Sigmoid colon (tissue), 7 donors: ENCODE measurements around the gene UGT1A10. TPM values are rescaled to one million over a fixed set of nuclear protein-coding genes. Genes with fewer than 3 reads are reported as not detected.

Experiments used
- DNase-seq: peaks from one replicate; pipeline ENCODE4 v3.0.0-alpha.2; 2019
- H3K27ac ChIP-seq, 4 donors: fragments of 200-600 bp; sonication (generic); one replicate each; pipeline ENCODE4 v1.5.1; 2016 to 2019; ENCODE audit warnings: mild to moderate bottlenecking in 1 of 4
- H3K27me3 ChIP-seq, 3 donors: fragments of 200-600 bp; sonication (generic); one replicate each; pipeline ENCODE4 v1.5.1; 2019; ENCODE audit warnings: mild to moderate bottlenecking in 1 of 3
- H3K36me3 ChIP-seq, 4 donors: fragments of 200-600 bp; sonication (generic); one replicate each; pipeline ENCODE4 v1.5.1; 2016 to 2019
- H3K4me1 ChIP-seq, 4 donors: fragments of 200-600 bp; sonication (generic); one replicate each; pipeline ENCODE4 v1.5.1; 2017 to 2019
- H3K4me3 ChIP-seq, 4 donors: fragments of 200-600 bp; sonication (generic); one replicate each; pipeline ENCODE4 v1.5.1; 2017 to 2019; ENCODE audit warnings: mild to moderate bottlenecking in 2 of 4, moderate library complexity in 1 of 4
- H3K9me3 ChIP-seq, 4 donors: fragments of 200-600 bp in 3 of 4; sonication (generic) in 3 of 4; one replicate each; pipeline versions ENCODE4 v1.5.1 to v1.6.1; 2013 to 2019
- EP300 ChIP-seq, 4 donors: sonication (generic); formaldehyde crosslinking; IDR thresholded peaks; one replicate each; pipeline ENCODE4 v1.6.1; 2017; ENCODE audit warnings: antibody characterized with exemption in 4 of 4
- POLR2A ChIP-seq, 2 donors: fragments of 450-650 bp; IDR thresholded peaks; one replicate each; pipeline ENCODE4 v1.6.1; 2016; ENCODE audit warnings: antibody characterized with exemption in 2 of 2, mild to moderate bottlenecking in 2 of 2, moderate library complexity in 2 of 2
- POLR2AphosphoS5 ChIP-seq, 4 donors: sonication (generic); formaldehyde crosslinking; IDR thresholded peaks; one replicate each; pipeline ENCODE4 v1.6.1; 2017; ENCODE audit warnings: antibody characterized with exemption in 4 of 4
- WGBS, 2 donors: extraction: QIAGEN DNeasy Blood & Tissue Kit; methylation state at CpG; one replicate each; pipeline ENCODE4 v1.1.7; 2013; 5-methylcytosine and 5-hydroxymethylcytosine counted together
- intact Hi-C: fragments of 100-400 bp; cut with DNase I; formaldehyde crosslinking; loops from one replicate; pipeline ENCODE4 v1.15.1; 2023
- polyA plus RNA-seq, 3 donors: library from polyadenylated mRNA; stranded (reverse); fragments of 200-250 nt; gene quantifications; one replicate each; pipeline ENCODE4 v1.2.3, GENCODE V29; 2013
- total RNA-seq, 4 donors: library from RNA; depleted of rRNA; stranded (reverse); fragments of >200 nt; gene quantifications; one replicate each; pipeline ENCODE4 v1.1.0, GENCODE V29; 2016
- TF ChIP-seq, protein P1 (sequence below), 4 experiments: fragments of 450-650 bp in 3 of 4; fragments of 200-600 bp in 1 of 4; IDR thresholded peaks; one replicate each; pipeline ENCODE4 v1.5.1; 2016 to 2019; ENCODE audit warnings: antibody characterized with exemption in 4 of 4, mild to moderate bottlenecking in 3 of 4, moderate library complexity in 2 of 4
- donor health status: healthy with polysubstance abuse.
- donor health status: Bipolar disorder and iron deficiency.
- donor health status: healthy.

Gene UGT1A10
- total and polyA plus RNA-seq, 7 donors = 10.8 to 27.3 (median 19.7) TPM; not detected in 4

DNA sequence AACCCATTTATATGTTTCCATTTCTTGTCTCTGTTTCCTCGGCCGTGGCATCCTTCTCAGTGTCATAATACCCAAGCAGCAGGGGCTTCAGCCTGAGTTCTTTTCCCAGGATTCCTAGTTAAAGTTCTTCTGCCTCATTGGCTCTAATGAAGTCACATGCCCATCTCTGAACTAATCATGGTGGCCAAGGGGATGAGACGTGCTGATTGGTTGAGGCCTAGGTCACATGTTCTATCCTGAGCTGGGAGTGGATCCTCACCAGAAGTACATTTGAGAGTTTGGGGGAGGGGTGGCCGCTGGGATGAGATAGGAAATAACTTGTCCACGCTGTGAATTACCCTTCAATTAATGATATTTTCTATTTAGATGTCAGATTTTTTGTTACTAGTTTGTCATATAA lies 72.7 kb downstream of the UGT1A10 start:
- intact Hi-C loops = no loop called here
- Histone ChIP-seq H3K36me3 (no peaks in the 10 kb centered on the region), H3K4me1 (no peaks in the 10 kb centered on the region), H3K27me3 (no peaks in the 10 kb centered on the region), H3K9me3 (no peaks in the 10 kb centered on the region), H3K27ac (no peak overlapping the region), H3K4me3 (no peak overlapping the region)
- no peak for DNase-seq
- 90 to 95% methylated on average over 5 of the region's 5 CpGs for WGBS, 2 donors
- TF ChIP-seq EP300 (IDR thresholded peaks at IDR 0.05) = no peak
- no peak for TF ChIP-seq POLR2A (IDR thresholded peaks at IDR 0.05)
- TF ChIP-seq POLR2AphosphoS5 (IDR thresholded peaks at IDR 0.05) = no peak
- TF ChIP-seq, protein P1, sequence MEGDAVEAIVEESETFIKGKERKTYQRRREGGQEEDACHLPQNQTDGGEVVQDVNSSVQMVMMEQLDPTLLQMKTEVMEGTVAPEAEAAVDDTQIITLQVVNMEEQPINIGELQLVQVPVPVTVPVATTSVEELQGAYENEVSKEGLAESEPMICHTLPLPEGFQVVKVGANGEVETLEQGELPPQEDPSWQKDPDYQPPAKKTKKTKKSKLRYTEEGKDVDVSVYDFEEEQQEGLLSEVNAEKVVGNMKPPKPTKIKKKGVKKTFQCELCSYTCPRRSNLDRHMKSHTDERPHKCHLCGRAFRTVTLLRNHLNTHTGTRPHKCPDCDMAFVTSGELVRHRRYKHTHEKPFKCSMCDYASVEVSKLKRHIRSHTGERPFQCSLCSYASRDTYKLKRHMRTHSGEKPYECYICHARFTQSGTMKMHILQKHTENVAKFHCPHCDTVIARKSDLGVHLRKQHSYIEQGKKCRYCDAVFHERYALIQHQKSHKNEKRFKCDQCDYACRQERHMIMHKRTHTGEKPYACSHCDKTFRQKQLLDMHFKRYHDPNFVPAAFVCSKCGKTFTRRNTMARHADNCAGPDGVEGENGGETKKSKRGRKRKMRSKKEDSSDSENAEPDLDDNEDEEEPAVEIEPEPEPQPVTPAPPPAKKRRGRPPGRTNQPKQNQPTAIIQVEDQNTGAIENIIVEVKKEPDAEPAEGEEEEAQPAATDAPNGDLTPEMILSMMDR (IDR thresholded peaks at IDR 0.05) = no peak

GRCh38 chr2:233711312-233712008 lies 75.2 kb downstream of the UGT1A10 start:
- H3K9me3 ChIP-seq = no peaks in the 10 kb centered on the region
- H3K27ac ChIP-seq = no peak overlapping the region
- H3K36me3 ChIP-seq = no peaks in the 10 kb centered on the region
- WGBS, 2 donors = 42 to 43% methylated on average over 11 of the region's 11 CpGs
- H3K4me3 ChIP-seq = no peak overlapping the region
- intact Hi-C loops = no loop called here
- H3K4me1 ChIP-seq = no peaks in the 10 kb centered on the region
- peak; percentile 78 for DNase-seq
- no peaks in the 10 kb centered on the region for H3K27me3 ChIP-seq
- TF ChIP-seq, protein P1 (IDR thresholded peaks at IDR 0.05) = peak in 3 of 4 experiments; percentile 33 to 57 (median 36)
- TF ChIP-seq POLR2AphosphoS5 (IDR thresholded peaks at IDR 0.05) = no peak

- H3K27ac ChIP-seq = no peak within 1 kb of the TSS
- WGBS, 2 donors = 72 to 83% methylated on average over 14 of the region's 14 CpGs
- intact Hi-C loops = no loop called here
- TF ChIP-seq, protein P1 (IDR thresholded peaks at IDR 0.05) = no peak
- TF ChIP-seq POLR2AphosphoS5 (IDR thresholded peaks at IDR 0.05) = no peak
- no peak for TF ChIP-seq POLR2A (IDR thresholded peaks at IDR 0.05)
- TF ChIP-seq EP300 (IDR thresholded peaks at IDR 0.05) = no peak
- no peaks in the 10 kb centered on the region for H3K9me3 ChIP-seq
- no peaks in the 10 kb centered on the region for H3K27me3 ChIP-seq
- no peak for DNase-seq
- H3K36me3 ChIP-seq = no peaks in the 10 kb centered on the region
- no peak within 1 kb of the TSS for H3K4me3 ChIP-seq
- H3K4me1 ChIP-seq = no peaks in the 10 kb centered on the region
Observed at GRCh38 chr2:233712611-233713261, 76.5 kb downstream of the UGT1A10 start, which contains the start of gene UGT1A5. TSS of gene UGT1A5 (plus strand) at chr2:233712907. CDS start at chr2:233712992, 85 bp downstream.

DNA sequence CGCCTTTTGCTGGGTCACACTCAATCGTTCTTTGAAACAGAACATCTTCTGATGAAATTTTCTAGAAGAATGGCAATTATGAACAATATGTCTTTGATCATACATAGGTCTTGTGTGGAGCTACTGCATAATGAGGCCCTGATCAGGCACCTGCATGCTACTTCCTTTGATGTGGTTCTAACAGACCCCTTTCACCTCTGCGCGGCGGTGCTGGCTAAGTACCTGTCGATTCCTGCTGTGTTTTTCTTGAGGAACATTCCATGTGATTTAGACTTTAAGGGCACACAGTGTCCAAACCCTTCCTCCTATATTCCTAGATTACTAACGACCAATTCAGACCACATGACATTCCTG lies 77.0 kb downstream of the UGT1A10 start:
- WGBS, 2 donors = 78 to 94% methylated on average over 7 of the region's 7 CpGs
- intact Hi-C loops = no loop called here
- no peaks in the 10 kb centered on the region for H3K27me3 ChIP-seq
- H3K4me1 ChIP-seq = no peaks in the 10 kb centered on the region
- TF ChIP-seq POLR2AphosphoS5 (IDR thresholded peaks at IDR 0.05) = no peak
- no peak for TF ChIP-seq EP300 (IDR thresholded peaks at IDR 0.05)
- TF ChIP-seq POLR2A (IDR thresholded peaks at IDR 0.05) = no peak
- TF ChIP-seq, protein P1 (IDR thresholded peaks at IDR 0.05) = no peak
- H3K9me3 ChIP-seq = no peaks in the 10 kb centered on the region
- H3K27ac ChIP-seq = no peak overlapping the region
- no peaks in the 10 kb centered on the region for H3K36me3 ChIP-seq
- H3K4me3 ChIP-seq = no peak overlapping the region
- no peak for DNase-seq
